ENCODE measurements around the gene ACOD1. TPM values are rescaled to one million over a fixed set of nuclear protein-coding genes. Genes with fewer than 3 reads are reported as not detected.

Gene ACOD1
- total RNA-seq, 4 donors from 2014 or later = not detected

DNA sequence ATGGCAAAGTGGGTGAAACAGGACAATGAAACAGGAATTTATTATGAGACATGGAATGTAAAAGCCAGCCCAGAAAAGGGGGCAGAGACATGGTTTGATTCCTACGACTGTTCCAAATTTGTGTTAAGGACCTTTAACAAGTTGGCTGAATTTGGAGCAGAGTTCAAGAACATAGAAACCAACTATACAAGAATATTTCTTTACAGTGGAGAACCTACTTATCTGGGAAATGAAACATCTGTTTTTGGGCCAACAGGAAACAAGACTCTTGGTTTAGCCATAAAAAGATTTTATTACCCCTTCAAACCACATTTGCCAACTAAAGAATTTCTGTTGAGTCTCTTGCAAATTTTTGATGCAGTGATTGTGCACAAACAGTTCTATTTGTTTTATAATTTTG is 52.2 kb downstream of the ACOD1 start:
- no peak for DNase-seq
- Histone ChIP-seq H3K27me3 (no peaks in the 10 kb centered on the region), H3K27ac (no peak overlapping the region), H3K9me3 (no peaks in the 10 kb centered on the region), H3K4me3 (no peak overlapping the region), H3K36me3 (peaks cover 0 to 70% (median 5%) of the 10 kb centered on the region in 3 donors), H3K4me1 (peaks cover 0 to 61% (median 3%) of the 10 kb centered on the region in 3 donors)
- intact Hi-C loops (cut with DNase I) = no loop called here
- TF ChIP-seq POLR2A (IDR thresholded peaks at IDR 0.05) = no peak
- TF ChIP-seq CTCF (IDR thresholded peaks at IDR 0.05) = no peak
- WGBS, 2 donors = 63 to 78% methylated on average over 1 of the region's 1 CpG

DNA sequence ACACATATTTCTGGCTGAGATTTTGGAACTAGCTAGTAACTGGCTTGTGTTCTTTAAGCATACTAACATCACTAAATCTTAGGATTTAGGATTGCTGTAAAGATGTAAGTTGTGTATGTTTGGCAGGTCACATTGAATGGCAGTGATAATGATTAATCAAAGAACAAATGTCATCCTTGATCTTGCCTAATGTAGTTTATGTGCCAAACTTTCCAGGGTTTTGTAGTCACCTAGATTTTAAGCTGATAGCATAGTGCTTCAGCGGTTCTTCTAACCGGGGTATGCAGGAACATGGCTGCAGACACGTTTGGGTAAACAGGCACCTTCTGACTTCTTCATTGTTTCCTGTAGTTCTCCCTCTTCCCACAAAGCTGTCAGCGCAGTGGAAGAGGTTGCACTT is 53.2 kb downstream of the ACOD1 start:
- TF ChIP-seq POLR2A (IDR thresholded peaks at IDR 0.05) (no peak), CTCF (IDR thresholded peaks at IDR 0.05) (no peak)

GRCh38 chr13:77001963-77002587 is 53.8 kb downstream of the ACOD1 start:
- intact Hi-C loops (cut with DNase I) = no loop called here
- DNase-seq = no peak
- Histone ChIP-seq H3K27ac (peak overlapping the region in 1 of 4 donors; percentile 13), H3K27me3 (no peaks in the 10 kb centered on the region), H3K4me3 (no peak overlapping the region), H3K4me1 (peaks cover 0 to 66% (median 3%) of the 10 kb centered on the region in 3 donors), H3K9me3 (no peaks in the 10 kb centered on the region), H3K36me3 (peaks cover 0 to 66% (median 0%) of the 10 kb centered on the region in 3 donors)
- 48 to 50% methylated on average over 4 of the region's 4 CpGs for WGBS, 2 donors
- TF ChIP-seq CTCF (IDR thresholded peaks at IDR 0.05) (no peak), POLR2A (IDR thresholded peaks at IDR 0.05) (no peak)

More for the DNA sequence above, 53.2 kb downstream of the ACOD1 start:
- peaks cover 0 to 65% (median 3%) of the 10 kb centered on the region in 3 donors for H3K4me1 ChIP-seq
- peak overlapping the region in 1 of 4 donors; percentile 13 for H3K27ac ChIP-seq
- H3K27me3 ChIP-seq = no peaks in the 10 kb centered on the region
- no peak for DNase-seq
- WGBS, 2 donors = 48 to 68% methylated on average over 3 to 4 of the region's 4 CpGs
- H3K36me3 ChIP-seq = peaks cover 0 to 66% (median 4%) of the 10 kb centered on the region in 3 donors
- no peak overlapping the region for H3K4me3 ChIP-seq
- no peaks in the 10 kb centered on the region for H3K9me3 ChIP-seq
- intact Hi-C loops (cut with DNase I) = no loop called here

DNA sequence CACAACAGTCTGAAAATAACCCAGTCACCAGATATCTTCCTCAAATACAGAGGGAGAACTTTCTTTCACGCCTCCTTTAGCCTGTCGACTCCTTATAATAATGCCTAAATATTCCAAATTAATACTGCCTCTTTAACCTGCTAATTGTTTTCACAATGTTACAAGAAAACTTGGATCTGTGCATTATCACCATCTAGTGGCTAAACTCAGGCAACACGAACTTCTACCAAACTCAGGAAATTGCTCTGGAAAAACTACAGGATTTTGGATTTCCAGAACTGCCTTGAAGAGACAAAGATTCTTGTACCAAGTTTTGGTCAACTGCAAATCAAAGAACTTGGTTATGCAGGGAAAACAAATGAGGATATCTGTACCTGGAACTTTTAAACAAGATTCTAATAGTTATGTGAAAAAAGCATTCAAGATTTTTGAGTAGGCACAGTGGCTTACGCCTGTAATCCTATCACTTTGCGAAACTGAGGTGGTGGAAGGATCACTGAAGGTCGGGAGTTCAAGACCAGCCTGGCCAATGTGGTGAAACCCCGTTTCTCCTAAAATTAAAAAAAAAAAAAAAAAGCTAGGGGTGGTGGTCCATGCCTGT is 54.4 kb downstream of the ACOD1 start:
- H3K36me3 ChIP-seq = peaks cover 0 to 66% (median 0%) of the 10 kb centered on the region in 3 donors
- H3K27ac ChIP-seq = peak overlapping the region in 1 of 4 donors; percentile 13
- WGBS, 2 donors = 43 to 55% methylated on average over 7 of the region's 7 CpGs
- peaks cover 0 to 66% (median 3%) of the 10 kb centered on the region in 3 donors for H3K4me1 ChIP-seq
- no peaks in the 10 kb centered on the region for H3K9me3 ChIP-seq
- intact Hi-C loops (cut with DNase I) = no loop called here
- H3K4me3 ChIP-seq = no peak overlapping the region
- DNase-seq = no peak
- peak in 5 of 6 experiments; percentile 24 to 64 (median 45) for TF ChIP-seq CTCF (IDR thresholded peaks at IDR 0.05)
- no peak for TF ChIP-seq POLR2A (IDR thresholded peaks at IDR 0.05)
- no peaks in the 10 kb centered on the region for H3K27me3 ChIP-seq

Other genes starting within 250 kb of the ACOD1 start
- 10 to 100 TPM in 3 of 4 donors, 1 to 10 TPM in 1; 6.2 to 63.3 (median 23.1) TPM for gene KCTD12, start 62.1 kb upstream of the ACOD1 start, total RNA-seq
- gene CLN5, start 43.6 kb downstream of the ACOD1 start, total RNA-seq = 10 to 100 TPM in 2 of 4 donors, 1 to 10 TPM in 2; 6.8 to 20.2 (median 11.2) TPM
- gene FBXL3, start 78.6 kb downstream of the ACOD1 start, total RNA-seq = 10 to 100 TPM; 43.5 to 81.6 (median 51.7) TPM